GM23338 (cell line): ENCODE measurements around the gene LRTM2. TPM values are rescaled to one million over a fixed set of nuclear protein-coding genes. Genes with fewer than 3 reads are reported as not detected.

Source experiments
- ATAC-seq: fragments of 200-7000 bp; cut with Tn5 transposase; 3 replicates; pipeline ENCODE4 v1.9.1; 2020
- DNase-seq: peaks from one replicate; pipeline ENCODE4 v3.0.0-alpha.2; 2015; ENCODE audit warnings: low spot score
- H2AFZ ChIP-seq: fragments of 200-600 bp; sonication (generic); 2 replicates; pipeline ENCODE4 v1.8.0; 2016; ENCODE audit warnings: antibody characterized with exemption, mild to moderate bottlenecking, moderate library complexity
- H3F3A ChIP-seq: fragments of 200-600 bp; sonication (generic); replicated peaks from 2 replicates; pipeline ENCODE4 v1.8.0; 2017; ENCODE audit warnings: antibody characterized with exemption, mixed run types, low read depth
- H3K27ac ChIP-seq: fragments of 200-600 bp; sonication (generic); 2 replicates; pipeline ENCODE4 v1.6.1; 2016; ENCODE audit warnings: low read depth
- H3K27me3 ChIP-seq: fragments of 200-600 bp; sonication (generic); 2 replicates; pipeline ENCODE4 v1.8.0; 2016; ENCODE audit warnings: mild to moderate bottlenecking, mixed run types, moderate library complexity; ENCODE audit not compliant: insufficient read depth
- H3K36me3 ChIP-seq: fragments of 200-600 bp; sonication (generic); 2 replicates; pipeline ENCODE4 v1.8.0; 2016; ENCODE audit warnings: mild to moderate bottlenecking; ENCODE audit not compliant: insufficient read depth
- H3K4me1 ChIP-seq: fragments of 200-600 bp; sonication (generic); 2 replicates; pipeline ENCODE4 v1.8.0; 2016; ENCODE audit warnings: mild to moderate bottlenecking, moderate library complexity; ENCODE audit not compliant: insufficient read depth
- H3K4me2 ChIP-seq: fragments of 200-600 bp; sonication (generic); 2 replicates; pipeline ENCODE4 v1.7.1; 2017; ENCODE audit warnings: mixed run types
- H3K4me3 ChIP-seq: fragments of 200-600 bp; sonication (generic); 2 replicates; pipeline ENCODE4 v1.6.1; 2016; ENCODE audit warnings: mixed run types
- H3K79me2 ChIP-seq: fragments of 200-600 bp; sonication (generic); replicated peaks from 2 replicates; pipeline ENCODE4 v1.8.0; 2017; ENCODE audit warnings: mild to moderate bottlenecking; ENCODE audit not compliant: insufficient read depth
- H3K9me2 ChIP-seq: fragments of 200-600 bp; sonication (generic); 2 replicates; pipeline ENCODE4 v1.8.0; 2017; ENCODE audit not compliant: insufficient read depth
- H4K20me1 ChIP-seq: fragments of 200-600 bp; sonication (generic); replicated peaks from 2 replicates; pipeline ENCODE4 v1.8.0; 2017; ENCODE audit warnings: mild to moderate bottlenecking; ENCODE audit not compliant: insufficient read depth
- H3K27ac Mint-ChIP-seq: 2 replicates; pipeline ENCODE4 v1.8.0; 2020; ENCODE audit warnings: inconsistent platforms, mild to moderate bottlenecking, moderate library complexity, mixed read lengths
- H3K27me3 Mint-ChIP-seq: 3 replicates; pipeline ENCODE4 v1.8.0; 2022; ENCODE audit warnings: low read depth, mild to moderate bottlenecking, moderate library complexity, mixed read lengths, inconsistent platforms; ENCODE audit not compliant: insufficient read depth, poor library complexity
- H3K36me3 Mint-ChIP-seq: 3 replicates; pipeline ENCODE4 v1.8.0; 2021; ENCODE audit warnings: low read depth, mild to moderate bottlenecking, inconsistent platforms, moderate library complexity, mixed read lengths
- H3K4me1 Mint-ChIP-seq: 3 replicates; pipeline ENCODE4 v1.8.0; 2020; ENCODE audit warnings: mild to moderate bottlenecking, inconsistent platforms, mixed read lengths
- H3K4me3 Mint-ChIP-seq: 3 replicates; pipeline ENCODE4 v1.8.0; 2021; ENCODE audit warnings: moderate library complexity, mild to moderate bottlenecking, inconsistent platforms, mixed read lengths
- H3K9me3 Mint-ChIP-seq: 3 replicates; pipeline ENCODE4 v1.8.0; 2020; ENCODE audit warnings: moderate library complexity, mild to moderate bottlenecking, inconsistent platforms, mixed read lengths
- CREB1 ChIP-seq: fragments of 250-450 bp; sonication (Bioruptor Pico); IDR thresholded peaks from 2 replicates; pipeline ENCODE4 v1.5.0; 2020; ENCODE audit warnings: low read depth, mild to moderate bottlenecking, moderate library complexity
- CTCF ChIP-seq, 2 experiments: fragments of 200-600 bp in 1 of 2; sonication (generic) in 1 of 2; conservative IDR thresholded peaks; 2 replicates each; pipeline versions ENCODE4 v1.5.1 to v1.6.1; 2016 to 2017; ENCODE audit warnings: antibody characterized with exemption in 2 of 2, low read depth in 2 of 2, mild to moderate bottlenecking in 2 of 2, moderate library complexity in 1 of 2
- ETS1 ChIP-seq: IDR thresholded peaks from 2 replicates; pipeline ENCODE4 v1.6.1; 2016; ENCODE audit warnings: antibody characterized with exemption
- EZH2phosphoT487 ChIP-seq: fragments of 200-600 bp; sonication (generic); IDR thresholded peaks from one replicate; pipeline ENCODE4 v1.8.1; 2018; ENCODE audit warnings: antibody characterized with exemption; ENCODE audit not compliant: unreplicated experiment
- REST ChIP-seq: IDR thresholded peaks from one replicate; pipeline ENCODE4 v1.6.1; 2018; ENCODE audit warnings: antibody characterized with exemption; ENCODE audit not compliant: unreplicated experiment
- ZNF114 ChIP-seq: fragments of 250-450 bp; sonication (Bioruptor Pico); IDR thresholded peaks from 2 replicates; pipeline ENCODE4 v1.5.0; 2020; ENCODE audit warnings: mild to moderate bottlenecking, moderate library complexity
- ZNF331 ChIP-seq: fragments of 250-450 bp; sonication (Bioruptor Pico); IDR thresholded peaks from 2 replicates; pipeline ENCODE4 v1.5.0; 2020; ENCODE audit warnings: low read depth, mild to moderate bottlenecking, moderate library complexity
- ZNF462 ChIP-seq: fragments of 250-450 bp; sonication (Bioruptor Pico); IDR thresholded peaks from 2 replicates; pipeline ENCODE4 v1.5.0; 2020; ENCODE audit warnings: mild to moderate bottlenecking, moderate library complexity
- polyA plus RNA-seq: library from polyadenylated mRNA; unstranded; fragments of >200 nt; fragmentation: Nextera tagmentation; extraction: Ambion mirVana; gene quantifications from 2 replicates; pipeline ENCODE4 v1.2.1, GENCODE V29; 2016
- total RNA-seq: library from RNA; depleted of rRNA; stranded (reverse); fragments of >200 nt; shearing (Covaris generic); gene quantifications from 2 replicates; pipeline ENCODE4 v1.2.3, GENCODE V29; 2014

Gene LRTM2
- total and polyA plus RNA-seq, 2 experiments from 2014 or later, result 0.08 TPM; not detected in 1

GRCh38 chr12:1794440-1795090, 25.8 kb upstream of the LRTM2 start:
- Mint-ChIP-seq H3K9me3 (no peaks in the 10 kb centered on the region; the same call in 2 of the 3 replicates), H3K4me1 (peaks cover 42% of the 10 kb centered on the region), H3K36me3 (no peaks in the 10 kb centered on the region; the same call in 2 of the 3 replicates), H3K4me3 (peak overlapping the region; percentile 23; the same call in 1 of the 3 replicates), H3K27ac (no peak overlapping the region), H3K27me3 (peaks cover 12% of the 10 kb centered on the region)
- Histone ChIP-seq H3K4me2 (no peak overlapping the region), H3K79me2 (no peaks in the 10 kb centered on the region), H4K20me1 (no peaks in the 10 kb centered on the region), H2AFZ (no peak overlapping the region), H3K27ac (no peak overlapping the region), H3K36me3 (no peaks in the 10 kb centered on the region), H3F3A (no peaks in the 10 kb centered on the region), H3K9me2 (no peaks in the 10 kb centered on the region), H3K27me3 (peaks cover 5% of the 10 kb centered on the region), H3K4me1 (peaks cover 11% of the 10 kb centered on the region; the same call in 1 of the 2 replicates), H3K4me3 (no peak overlapping the region)
- ATAC-seq, result no peak
- DNase-seq, result no peak
- TF ChIP-seq CREB1 (CRISPR knock-in tag), result no peak
- TF ChIP-seq CTCF (conservative IDR thresholded peaks at IDR 0.05; ENCODE audit: low read depth in 2 of 2), result no peak
- no peak for TF ChIP-seq ETS1
- no peak for TF ChIP-seq ZNF462 (CRISPR knock-in tag)
- TF ChIP-seq EZH2phosphoT487, result no peak
- TF ChIP-seq ZNF331 (CRISPR knock-in tag), result no peak
- TF ChIP-seq ZNF114 (CRISPR knock-in tag), result no peak
- TF ChIP-seq REST, result no peak
